GM19324 (cell line): Measurements from ENCODE around the gene NOTCH3.
A peak's percentile ranks its signal among the peaks of the same experiment; 100 is the strongest.

Experiments
- ATAC-seq: cut with Tn5 transposase; IDR thresholded peaks from one replicate; pipeline ENCODE4 v1.9.1; 2021; ENCODE audit warnings: mild to moderate bottlenecking, moderate library complexity; ENCODE audit not compliant: unreplicated experiment, low FRiP score

NOTCH3 gene

DNA sequence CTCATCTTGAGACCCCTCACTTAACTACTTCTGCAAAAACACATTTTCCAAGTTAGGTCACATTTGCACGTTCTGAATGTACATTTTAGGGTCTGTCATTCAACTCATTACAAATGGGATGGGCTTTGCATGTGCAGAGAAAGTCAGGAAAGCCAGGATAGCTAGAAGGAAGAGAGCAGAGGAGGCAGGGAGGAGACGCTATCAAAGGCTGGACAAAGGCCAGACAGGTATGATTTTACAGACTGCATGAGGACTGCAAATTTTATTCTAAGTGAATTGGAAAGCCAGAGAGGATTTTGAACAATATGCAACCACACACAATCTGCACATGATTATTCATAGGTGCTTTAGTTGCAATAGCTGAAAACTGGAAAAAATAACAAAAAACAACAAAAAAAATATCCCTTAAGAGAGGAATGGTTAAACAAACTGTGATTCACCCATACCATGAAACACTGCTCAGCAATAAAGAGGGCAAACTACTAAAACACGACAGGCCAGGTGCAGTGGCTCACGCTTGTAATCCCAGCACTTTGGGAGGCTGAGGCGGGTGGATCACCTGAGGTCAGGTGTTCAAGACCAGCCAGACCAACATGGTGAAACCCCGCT lies 72.5 kb downstream of the NOTCH3 start:
- no peak for ATAC-seq

GRCh38 chr19:15126131-15126910 lies 74.5 kb downstream of the NOTCH3 start:
- ATAC-seq = no peak

DNA sequence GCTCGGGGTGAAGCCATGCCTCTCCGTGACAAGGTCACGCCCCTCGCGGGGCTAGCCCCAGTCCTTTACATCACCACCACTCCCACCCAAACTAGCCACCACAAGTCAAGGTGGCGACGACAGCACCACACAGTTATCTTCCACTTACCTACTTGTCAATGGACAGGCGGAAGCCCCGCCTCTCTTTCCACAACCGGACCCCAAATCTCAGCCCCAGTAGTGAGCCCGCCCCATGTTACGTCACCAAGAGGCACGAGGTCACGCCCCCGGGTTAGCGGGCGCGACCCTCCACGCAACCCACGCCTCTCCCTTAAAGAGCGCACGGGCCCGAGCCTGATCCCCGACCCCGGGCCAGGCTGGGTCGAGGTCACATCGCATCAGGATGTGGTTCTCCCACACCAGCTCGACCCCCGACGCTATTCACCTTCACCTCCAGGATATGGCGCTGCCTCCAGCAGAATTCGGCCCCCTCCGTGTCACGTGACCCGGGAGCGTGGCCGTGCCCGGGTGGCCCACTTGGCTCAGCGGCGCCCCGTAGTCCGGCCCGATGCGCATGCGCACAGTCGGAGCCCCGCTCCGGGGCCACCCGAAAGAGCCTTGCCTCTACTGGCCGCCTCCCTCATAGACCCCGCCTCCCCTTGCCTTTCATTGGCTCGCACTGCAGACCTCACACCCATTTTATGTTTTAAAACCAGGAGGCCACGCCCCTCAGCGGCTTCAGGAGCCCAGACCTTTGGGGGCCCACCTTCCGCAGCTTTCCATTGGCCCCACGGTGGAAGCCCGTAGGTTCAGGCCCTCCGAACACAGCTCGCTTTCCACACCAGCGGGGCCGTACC lies 75.3 kb downstream of the NOTCH3 start:
- peak; percentile 94 for ATAC-seq

DNA sequence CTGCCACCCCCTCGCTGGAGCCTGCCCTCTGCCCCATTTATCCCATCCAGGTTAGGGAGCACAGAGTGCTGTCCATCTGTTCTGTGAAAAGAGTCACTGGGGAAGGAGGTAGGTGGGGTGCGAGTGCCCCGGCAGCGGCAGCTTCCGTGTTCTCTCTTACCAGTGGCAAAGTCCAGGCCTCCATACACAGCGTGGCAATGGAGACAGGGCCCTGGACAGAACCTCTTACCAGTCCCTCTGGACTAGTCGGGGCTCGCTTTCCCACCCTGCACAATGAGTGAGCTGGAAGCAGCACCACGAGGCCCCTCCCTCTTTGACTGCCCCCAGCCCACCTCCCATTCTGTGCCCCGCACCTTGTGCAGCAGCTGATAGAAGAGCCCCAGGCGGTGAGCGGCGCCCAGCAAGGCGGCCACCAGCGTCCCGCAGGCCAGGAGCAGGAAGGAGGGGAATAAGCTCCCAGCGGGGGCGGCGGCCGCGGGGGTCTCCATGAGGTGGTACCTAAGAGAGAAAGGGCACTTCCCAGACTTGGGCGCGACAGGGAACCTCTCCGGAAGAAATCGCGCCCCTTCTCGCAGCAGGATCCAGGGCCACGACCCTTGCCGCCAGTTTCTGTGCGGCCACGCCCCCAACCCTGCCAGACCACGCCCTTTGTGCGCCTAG lies 76.1 kb downstream of the NOTCH3 start:
- ATAC-seq = no peak

GRCh38 chr19:15123900-15124299 lies 76.9 kb downstream of the NOTCH3 start:
- no peak for ATAC-seq

DNA sequence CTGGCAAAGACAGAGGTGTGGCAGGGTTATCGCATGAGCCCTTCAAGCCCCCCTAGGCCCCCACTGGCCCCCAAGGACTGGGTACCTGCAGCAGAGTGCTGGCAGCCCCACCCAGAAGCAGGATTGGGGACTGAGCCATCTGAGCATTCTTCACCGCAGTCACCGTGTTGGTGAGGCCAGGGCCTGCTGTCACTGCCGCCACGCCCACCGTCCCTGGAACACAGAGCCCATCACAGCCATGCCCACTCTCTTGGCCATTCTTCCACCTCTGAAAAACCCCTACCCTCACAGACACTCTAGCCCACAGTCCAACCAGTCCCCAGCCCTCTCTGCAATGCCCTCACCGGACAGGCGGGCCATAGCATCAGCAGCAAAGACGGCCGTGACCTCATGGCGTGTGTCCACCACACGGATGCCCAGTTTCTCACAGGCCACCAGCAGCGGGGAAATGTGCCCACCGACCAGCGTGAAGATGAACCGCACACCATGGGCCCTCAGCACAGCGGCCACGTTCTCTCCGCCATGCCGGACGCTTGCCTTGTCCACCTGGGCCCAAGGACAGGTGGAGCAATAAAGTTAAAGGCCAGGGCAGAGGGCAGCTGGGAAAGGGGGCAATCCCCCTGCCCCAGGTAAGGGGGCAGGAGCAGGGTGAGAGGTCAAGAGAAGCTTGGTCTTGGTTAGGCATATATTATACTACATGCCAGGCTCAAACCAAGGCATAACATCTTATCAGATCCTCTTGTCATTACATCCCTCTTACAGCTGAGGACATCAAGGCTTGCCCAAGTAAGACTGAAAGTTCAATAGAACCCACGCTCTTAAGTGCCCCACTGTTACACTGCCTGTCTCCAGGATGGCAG lies 77.5 kb downstream of the NOTCH3 start:
- ATAC-seq = no peak

DNA sequence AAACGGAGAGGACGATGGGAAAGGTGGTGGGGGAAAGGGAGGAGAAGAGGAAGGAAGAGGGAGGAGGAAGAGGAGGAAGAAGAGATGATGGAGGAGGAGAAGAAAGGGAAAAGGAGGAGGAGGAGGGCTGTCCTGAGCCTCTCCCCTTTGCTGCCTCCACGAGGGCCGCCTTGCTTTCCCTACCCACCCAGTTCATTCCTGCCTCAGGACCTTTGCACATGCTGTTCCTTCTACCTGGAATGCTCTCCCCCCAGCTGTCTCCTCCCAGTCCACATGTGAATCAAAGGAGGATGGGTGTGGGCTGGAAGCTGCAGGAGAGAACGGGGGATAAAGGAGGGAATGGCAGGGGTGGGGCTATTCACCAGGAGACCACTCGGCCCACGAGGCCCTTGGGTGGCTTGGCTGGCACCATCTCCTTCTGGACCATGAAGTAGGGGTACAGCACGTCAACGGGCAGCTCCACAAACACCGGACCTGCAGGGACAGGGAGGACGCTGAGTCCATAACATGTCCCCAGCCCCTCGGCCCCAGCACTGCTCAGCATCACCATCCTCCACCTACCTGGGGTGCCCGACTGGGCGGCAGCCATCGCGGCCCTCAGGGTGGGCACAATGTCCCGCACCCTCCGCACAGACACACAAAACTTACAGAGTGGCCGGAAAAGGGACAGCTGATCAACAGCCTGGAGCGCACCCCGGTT lies 78.3 kb downstream of the NOTCH3 start:
- ATAC-seq = no peak

DNA sequence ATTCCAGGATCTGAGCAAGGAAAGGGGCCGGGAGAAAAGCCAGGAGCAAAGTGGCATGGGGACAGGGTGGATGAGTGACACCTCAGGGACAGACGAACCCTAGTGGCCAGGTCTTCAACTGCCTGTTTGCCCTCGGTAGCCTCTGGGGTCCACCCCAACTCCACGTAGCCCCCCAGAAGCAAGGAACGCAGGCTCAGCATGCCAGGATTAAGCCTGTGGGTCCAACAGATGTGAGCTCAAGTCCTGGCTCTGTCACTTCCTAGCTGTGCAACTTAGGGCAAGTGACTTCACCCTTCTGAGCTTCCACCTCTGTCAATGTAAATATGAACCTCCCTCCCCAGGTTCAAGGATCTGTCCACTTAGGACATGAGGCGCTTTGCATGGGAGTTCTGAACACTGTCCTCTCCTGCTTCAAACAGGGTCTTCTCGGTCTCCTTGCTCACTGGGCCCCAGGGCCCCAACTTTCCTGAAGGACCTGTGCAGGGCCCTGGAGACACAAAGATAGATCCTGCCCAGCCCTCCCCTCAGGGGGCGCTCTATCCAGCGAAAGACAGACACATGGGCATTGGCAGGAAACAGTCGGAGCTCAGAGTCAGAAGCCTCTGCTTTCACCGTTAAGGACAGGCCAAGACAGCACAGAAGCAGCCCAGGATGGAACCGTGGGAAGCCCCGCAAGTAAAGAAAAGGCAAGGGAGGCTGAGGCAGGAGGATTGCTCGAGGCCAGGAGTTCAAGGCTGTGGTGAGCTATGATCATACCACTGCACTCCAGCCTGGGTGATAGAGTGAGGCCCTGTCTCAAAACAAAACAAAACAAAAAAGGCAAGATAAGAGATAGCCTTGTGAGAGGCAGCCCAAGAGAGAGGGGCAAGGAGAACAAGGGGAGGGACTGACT lies 80.4 kb downstream of the NOTCH3 start:
- ATAC-seq = no peak

DNA sequence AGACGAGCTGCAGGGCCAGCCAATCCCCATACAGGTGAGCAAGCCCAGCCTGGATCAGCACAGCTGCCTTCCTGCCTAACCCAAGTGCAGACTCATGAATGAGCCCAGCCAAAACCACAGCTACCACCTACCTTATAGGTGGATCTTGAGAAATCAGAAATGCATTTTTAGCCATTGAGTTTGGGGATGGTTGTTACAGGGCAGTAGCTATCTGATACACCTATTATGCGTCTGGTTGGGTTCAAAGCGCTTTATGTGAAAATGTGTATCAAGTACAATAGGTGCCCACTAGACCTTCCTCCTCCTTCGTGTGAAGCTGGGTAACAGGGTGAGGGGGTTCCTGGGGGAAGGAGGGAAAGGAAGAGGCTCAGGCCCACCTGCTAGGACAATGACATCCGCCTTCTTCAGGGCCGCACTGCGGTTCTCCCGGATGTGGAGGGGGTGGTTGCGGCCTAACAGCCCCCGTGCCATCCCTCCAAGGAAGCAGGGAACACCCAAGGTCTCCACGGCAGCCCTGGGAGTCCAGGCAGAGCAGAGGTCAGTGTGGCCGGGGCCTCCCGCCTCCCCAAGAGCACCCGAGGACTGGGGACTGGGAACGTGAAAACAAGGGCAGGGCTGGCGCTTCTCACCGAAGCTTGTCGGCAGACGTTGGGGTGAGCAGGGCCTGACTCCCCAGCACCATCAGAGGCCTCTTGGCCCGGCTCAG lies 81.9 kb downstream of the NOTCH3 start:
- no peak for ATAC-seq

DNA sequence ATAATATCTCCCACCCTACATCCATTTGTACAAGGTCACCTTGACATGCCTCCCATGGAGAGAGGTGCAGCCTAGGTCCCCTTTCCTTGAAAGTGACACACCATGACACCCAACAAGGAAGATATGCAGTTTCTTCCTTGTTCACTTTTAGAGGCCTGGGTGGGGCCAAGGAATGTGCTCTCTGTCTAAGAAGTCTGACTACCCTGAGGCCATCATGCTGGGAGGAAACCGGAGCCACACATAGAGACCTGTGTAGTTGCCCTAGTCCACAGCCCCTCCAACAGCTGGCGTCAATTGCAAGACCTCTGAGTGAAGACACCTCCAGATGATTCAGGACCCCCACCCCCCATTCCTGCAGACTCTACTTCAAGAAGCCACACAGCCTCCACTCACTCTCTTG lies 82.5 kb downstream of the NOTCH3 start:
- no peak for ATAC-seq

DNA sequence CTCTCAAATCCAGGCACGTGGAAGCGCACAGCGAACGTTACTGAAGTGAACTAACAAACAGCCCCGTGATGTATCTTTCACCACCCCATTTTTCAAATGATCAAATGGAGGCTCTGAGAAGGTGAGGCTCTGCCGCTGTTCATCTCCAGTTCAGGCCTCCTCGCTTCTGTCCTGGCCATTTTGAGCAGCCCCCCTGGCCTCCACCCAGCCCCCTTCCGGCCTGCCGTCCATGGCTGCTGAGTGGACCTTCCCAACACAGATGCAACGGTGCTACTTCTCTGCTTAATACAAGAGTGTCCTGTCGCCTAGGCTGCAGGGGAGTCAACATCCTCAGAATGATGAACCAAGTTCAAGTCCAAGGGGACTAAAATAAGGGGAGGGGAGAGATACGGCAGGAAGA lies 83.9 kb downstream of the NOTCH3 start:
- no peak for ATAC-seq

GRCh38 chr19:15115762-15116615 lies 84.8 kb downstream of the NOTCH3 start:
- no peak for ATAC-seq

DNA sequence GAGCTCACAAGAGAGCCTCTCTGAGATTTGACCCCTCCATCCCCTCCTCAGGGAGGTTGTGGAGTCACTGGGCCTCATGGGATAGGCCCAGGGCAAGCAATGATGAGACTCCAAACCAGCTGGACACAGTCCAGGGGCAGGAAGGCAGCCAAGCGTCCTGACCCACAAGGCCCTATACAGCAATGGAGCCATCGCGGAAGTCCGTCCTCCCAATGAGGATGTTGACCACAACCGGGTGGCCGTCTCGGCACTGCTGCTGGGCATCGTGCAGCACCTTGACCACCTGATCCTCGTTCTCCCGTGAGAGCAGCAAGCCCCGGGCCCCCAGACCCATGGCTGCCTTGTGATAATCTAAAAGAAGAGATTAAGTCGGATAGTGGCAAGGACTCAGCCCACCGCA lies 85.7 kb downstream of the NOTCH3 start:
- no peak for ATAC-seq

GRCh38 chr19:15114153-15114540 lies 86.6 kb downstream of the NOTCH3 start:
- ATAC-seq = no peak

- no peak for ATAC-seq
These were observed 87.3 kb downstream of the NOTCH3 start for GRCh38 chr19:15113245-15114152.

DNA sequence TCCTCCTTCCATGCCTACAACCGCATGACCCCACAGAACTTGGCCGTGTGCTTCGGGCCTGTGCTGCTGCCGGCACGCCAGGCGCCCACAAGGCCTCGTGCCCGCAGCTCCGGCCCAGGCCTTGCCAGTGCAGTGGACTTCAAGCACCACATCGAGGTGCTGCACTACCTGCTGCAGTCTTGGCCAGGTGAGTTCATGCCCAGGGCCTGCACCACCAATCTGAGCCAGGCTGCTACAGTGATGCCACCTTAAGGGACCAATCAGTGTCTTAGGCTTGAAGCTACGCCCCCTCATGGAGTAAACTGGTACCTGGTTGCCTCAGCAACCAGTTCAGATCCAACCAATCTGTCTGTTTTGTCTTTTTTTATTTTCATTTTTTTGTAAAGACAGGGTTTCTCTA lies 88.4 kb downstream of the NOTCH3 start:
- ATAC-seq = no peak
